Caco-2 (cell line): Measurements from ENCODE around the gene PITPNB. TPM values are rescaled to one million over a fixed set of nuclear protein-coding genes. Genes with fewer than 3 reads are reported as not detected.

Experiments used
- BruUV-seq: library from RNA; stranded (reverse); fragments of 400-500 nt; replicated peaks from 2 replicates; lab custom pipeline; 2021; lab: Mats Ljungman, UMichigan
- CTCF ChIA-PET: fragments of 300-600 bp; sonication (Branson Sonifier 250); formaldehyde crosslinking; loops from one replicate; lab custom pipeline; 2022; ENCODE audit warnings: antibody characterized with exemption; lab: Charles Lee
- POLR2A ChIA-PET: fragments of 300-600 bp; sonication (Branson Sonifier 250); formaldehyde crosslinking; loops from one replicate; lab custom pipeline; 2022; ENCODE audit warnings: antibody characterized with exemption; lab: Charles Lee
- DNase-seq, 2 experiments: peaks; one replicate each; pipeline versions ENCODE4 v3.0.0 to v3.0.0-alpha.2; 2020 to 2022
- H3K27me3 ChIP-seq: replicated peaks from 2 replicates; pipeline ENCODE4 v1.6.0; 2011; ENCODE audit warnings: low read length; ENCODE audit not compliant: control insufficient read depth, insufficient read depth
- H3K36me3 ChIP-seq: 2 replicates; pipeline ENCODE4 v1.5.1; 2011; ENCODE audit warnings: low read length; ENCODE audit not compliant: control insufficient read depth, insufficient read depth
- H3K4me1 ChIP-seq: fragments of 250-450 bp; sonication (Bioruptor Pico); 2 replicates; pipeline ENCODE4 v1.5.1; 2020; ENCODE audit warnings: mild to moderate bottlenecking
- H3K4me3 ChIP-seq: 2 replicates; pipeline ENCODE4 v1.5.1; 2011; ENCODE audit warnings: low read depth, mild to moderate bottlenecking, control low read depth, low read length
- H3K9me3 ChIP-seq: fragments of 250-450 bp; sonication (Bioruptor Pico); 2 replicates; pipeline ENCODE4 v1.5.1; 2020; ENCODE audit warnings: mild to moderate bottlenecking, moderate library complexity
- H3K27ac Mint-ChIP-seq: one replicate; pipeline ENCODE4 v1.8.0; 2022; ENCODE audit warnings: mixed read lengths; ENCODE audit not compliant: unreplicated experiment
- H3K27me3 Mint-ChIP-seq: one replicate; pipeline ENCODE4 v1.8.0; 2022; ENCODE audit warnings: mixed read lengths; ENCODE audit not compliant: insufficient read depth, unreplicated experiment
- H3K36me3 Mint-ChIP-seq: one replicate; pipeline ENCODE4 v1.8.0; 2022; ENCODE audit warnings: mild to moderate bottlenecking, mixed read lengths; ENCODE audit not compliant: insufficient read depth, unreplicated experiment
- H3K4me1 Mint-ChIP-seq: one replicate; pipeline ENCODE4 v1.8.0; 2022; ENCODE audit warnings: low read depth, mixed read lengths; ENCODE audit not compliant: unreplicated experiment
- H3K4me3 Mint-ChIP-seq: one replicate; pipeline ENCODE4 v1.8.0; 2022; ENCODE audit warnings: mild to moderate bottlenecking, moderate library complexity, mixed read lengths; ENCODE audit not compliant: unreplicated experiment
- H3K9me3 Mint-ChIP-seq: one replicate; pipeline ENCODE4 v1.8.0; 2022; ENCODE audit warnings: mixed read lengths; ENCODE audit not compliant: unreplicated experiment
- intact Hi-C: fragments of 100-400 bp; cut with micrococcal nuclease; formaldehyde crosslinking; loops from one replicate; pipeline ENCODE4 v1.10.0; 2022; ENCODE audit not compliant: unreplicated experiment
- total RNA-seq: library from RNA; stranded (reverse); gene quantifications from 2 replicates; pipeline ENCODE4 v1.2.3, GENCODE V29; 2022
- TF ChIP-seq, protein P1 (sequence below), 2 experiments: fragments of 200-600 bp in 1 of 2; IDR thresholded peaks; 1 replicate in 1 of 2; 2 replicates in 1 of 2; pipeline versions ENCODE4 v1.5.1 to v1.8.0; 2011 to 2022; ENCODE audit warnings: antibody characterized with exemption in 1 of 2, control low read depth in 1 of 2, inconsistent platforms in 1 of 2, low read depth in 1 of 2, low read length in 1 of 2, mild to moderate bottlenecking in 1 of 2, moderate library complexity in 1 of 2; ENCODE audit not compliant: insufficient read depth in 1 of 2, severe bottlenecking in 1 of 2, unreplicated experiment in 1 of 2

PITPNB gene
- total RNA-seq, 1 experiment from 2014 or later: 81.7 TPM

GRCh38 chr22:27851974-27852746 is 66.9 kb downstream of the PITPNB start:
- POLR2A ChIA-PET: no interaction called here
- TF ChIP-seq, protein P1, sequence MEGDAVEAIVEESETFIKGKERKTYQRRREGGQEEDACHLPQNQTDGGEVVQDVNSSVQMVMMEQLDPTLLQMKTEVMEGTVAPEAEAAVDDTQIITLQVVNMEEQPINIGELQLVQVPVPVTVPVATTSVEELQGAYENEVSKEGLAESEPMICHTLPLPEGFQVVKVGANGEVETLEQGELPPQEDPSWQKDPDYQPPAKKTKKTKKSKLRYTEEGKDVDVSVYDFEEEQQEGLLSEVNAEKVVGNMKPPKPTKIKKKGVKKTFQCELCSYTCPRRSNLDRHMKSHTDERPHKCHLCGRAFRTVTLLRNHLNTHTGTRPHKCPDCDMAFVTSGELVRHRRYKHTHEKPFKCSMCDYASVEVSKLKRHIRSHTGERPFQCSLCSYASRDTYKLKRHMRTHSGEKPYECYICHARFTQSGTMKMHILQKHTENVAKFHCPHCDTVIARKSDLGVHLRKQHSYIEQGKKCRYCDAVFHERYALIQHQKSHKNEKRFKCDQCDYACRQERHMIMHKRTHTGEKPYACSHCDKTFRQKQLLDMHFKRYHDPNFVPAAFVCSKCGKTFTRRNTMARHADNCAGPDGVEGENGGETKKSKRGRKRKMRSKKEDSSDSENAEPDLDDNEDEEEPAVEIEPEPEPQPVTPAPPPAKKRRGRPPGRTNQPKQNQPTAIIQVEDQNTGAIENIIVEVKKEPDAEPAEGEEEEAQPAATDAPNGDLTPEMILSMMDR (IDR thresholded peaks at IDR 0.05; ENCODE audit: insufficient read depth in 1 of 2, low read depth in 1 of 2, low read length in 1 of 2, severe bottlenecking in 1 of 2, unreplicated experiment in 1 of 2): no peak
- no peak overlapping the region for H3K4me3 ChIP-seq
- CTCF ChIA-PET: no interaction called here
- no peaks in the 10 kb centered on the region; the same call in none of the 2 replicates for H3K36me3 ChIP-seq
- no peaks in the 10 kb centered on the region for H3K4me1 ChIP-seq
- Mint-ChIP-seq H3K4me3 (no peak overlapping the region), H3K9me3 (no peaks in the 10 kb centered on the region), H3K27me3 (no peaks in the 10 kb centered on the region), H3K4me1 (peaks cover 7% of the 10 kb centered on the region), H3K36me3 (peaks cover 76% of the 10 kb centered on the region), H3K27ac (no peak overlapping the region)
- intact Hi-C loops: no loop called here
- H3K9me3 ChIP-seq: no peaks in the 10 kb centered on the region
- no TSS peak for BruUV-seq
- no peak for DNase-seq
- H3K27me3 ChIP-seq: no peaks in the 10 kb centered on the region

DNA sequence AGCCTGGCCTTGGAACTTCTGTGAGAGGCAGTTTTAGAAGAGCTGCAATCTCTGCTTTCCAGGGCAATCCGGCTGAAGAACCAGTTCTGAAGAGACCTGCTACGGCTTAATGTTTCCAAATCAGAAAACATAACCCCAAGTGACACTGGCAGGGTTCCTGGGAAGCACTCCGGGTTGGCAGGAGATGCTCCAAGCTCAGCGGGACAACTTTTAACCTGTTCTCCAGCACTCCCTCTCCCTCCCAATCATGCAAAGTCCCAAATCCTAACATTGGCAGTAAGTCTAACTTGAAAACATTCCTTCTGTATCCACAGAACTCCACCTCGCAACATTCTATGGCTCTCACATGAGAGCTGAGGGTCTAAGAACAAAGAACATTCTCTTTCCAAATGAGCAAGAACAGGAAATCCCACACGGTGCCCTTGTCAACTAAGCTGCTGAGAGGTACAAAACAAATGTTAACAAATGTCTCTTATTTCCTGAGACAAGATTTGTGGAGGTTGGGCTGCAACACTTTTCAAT is 69.0 kb downstream of the PITPNB start:
- no peak overlapping the region for H3K4me3 ChIP-seq
- H3K27me3 Mint-ChIP-seq: no peaks in the 10 kb centered on the region
- no TSS peak for BruUV-seq
- POLR2A ChIA-PET: no interaction called here
- H3K27me3 ChIP-seq: no peaks in the 10 kb centered on the region
- intact Hi-C loops: no loop called here
- peaks cover 7% of the 10 kb centered on the region for H3K4me1 Mint-ChIP-seq
- H3K9me3 Mint-ChIP-seq: no peaks in the 10 kb centered on the region
- TF ChIP-seq, protein P1 (IDR thresholded peaks at IDR 0.05; ENCODE audit: insufficient read depth in 1 of 2, low read depth in 1 of 2, low read length in 1 of 2, severe bottlenecking in 1 of 2, unreplicated experiment in 1 of 2): no peak
- H3K36me3 Mint-ChIP-seq: peaks cover 57% of the 10 kb centered on the region
- no peak overlapping the region for H3K4me3 Mint-ChIP-seq
- CTCF ChIA-PET: no interaction called here
- H3K4me1 ChIP-seq: no peaks in the 10 kb centered on the region
- H3K27ac Mint-ChIP-seq: no peak overlapping the region
- H3K9me3 ChIP-seq: no peaks in the 10 kb centered on the region
- no peak for DNase-seq
- no peaks in the 10 kb centered on the region; the same call in none of the 2 replicates for H3K36me3 ChIP-seq

GRCh38 chr22:27848005-27848404 is 71.1 kb downstream of the PITPNB start:
- Mint-ChIP-seq H3K36me3 (peaks cover 44% of the 10 kb centered on the region), H3K27ac (no peak overlapping the region), H3K4me1 (peaks cover 7% of the 10 kb centered on the region), H3K4me3 (no peak overlapping the region), H3K9me3 (no peaks in the 10 kb centered on the region), H3K27me3 (no peaks in the 10 kb centered on the region)
- BruUV-seq: no TSS peak
- intact Hi-C loops: no loop called here
- CTCF ChIA-PET: no interaction called here
- Histone ChIP-seq H3K4me1 (no peaks in the 10 kb centered on the region), H3K27me3 (no peaks in the 10 kb centered on the region), H3K9me3 (no peaks in the 10 kb centered on the region), H3K36me3 (no peaks in the 10 kb centered on the region; the same call in 1 of the 2 replicates), H3K4me3 (no peak overlapping the region)
- POLR2A ChIA-PET: no interaction called here
- TF ChIP-seq, protein P1 (IDR thresholded peaks at IDR 0.05; ENCODE audit: insufficient read depth in 1 of 2, low read depth in 1 of 2, low read length in 1 of 2, severe bottlenecking in 1 of 2, unreplicated experiment in 1 of 2): no peak
- no peak for DNase-seq
